OCI-LY1 (cell line): ENCODE results near the gene FILIP1L.

Experiments
- CTCF ChIP-seq: fragments of 200-600 bp; sonication (generic), shearing (Covaris generic); IDR thresholded peaks from 2 replicates; pipeline ENCODE4 v1.5.1; 2017; ENCODE audit warnings: mild to moderate bottlenecking, antibody characterized with exemption, low read length, moderate library complexity, mixed read lengths
- EZH2 ChIP-seq: fragments of 200-600 bp; sonication (generic), shearing (Covaris generic); IDR thresholded peaks from 2 replicates; pipeline ENCODE4 v1.8.0; 2017; ENCODE audit warnings: borderline replicate concordance, mixed run types, mild to moderate bottlenecking, antibody characterized with exemption, low read length, moderate library complexity, mixed read lengths

GRCh38 chr3:99952306-99952705 lies 162.0 kb downstream of the FILIP1L start:
- TF ChIP-seq CTCF (no peak), EZH2 (no peak)
